NCI-H1092 (cell line): ENCODE data around the gene SPATA12.

ENCODE experiments used
- DNase-seq: peaks from one replicate; lab custom pipeline; 2025; lab: John Stamatoyannopoulos, UW

SPATA12 gene, protein sequence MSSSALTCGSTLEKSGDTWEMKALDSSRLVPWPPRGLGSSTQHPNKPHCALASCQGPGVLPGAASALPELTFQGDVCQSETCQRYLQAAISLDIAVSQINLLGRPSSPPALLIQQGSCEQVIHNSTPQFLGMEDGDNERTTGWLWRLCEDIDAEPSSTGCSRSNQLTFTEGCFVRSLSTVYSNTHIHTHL

DNA sequence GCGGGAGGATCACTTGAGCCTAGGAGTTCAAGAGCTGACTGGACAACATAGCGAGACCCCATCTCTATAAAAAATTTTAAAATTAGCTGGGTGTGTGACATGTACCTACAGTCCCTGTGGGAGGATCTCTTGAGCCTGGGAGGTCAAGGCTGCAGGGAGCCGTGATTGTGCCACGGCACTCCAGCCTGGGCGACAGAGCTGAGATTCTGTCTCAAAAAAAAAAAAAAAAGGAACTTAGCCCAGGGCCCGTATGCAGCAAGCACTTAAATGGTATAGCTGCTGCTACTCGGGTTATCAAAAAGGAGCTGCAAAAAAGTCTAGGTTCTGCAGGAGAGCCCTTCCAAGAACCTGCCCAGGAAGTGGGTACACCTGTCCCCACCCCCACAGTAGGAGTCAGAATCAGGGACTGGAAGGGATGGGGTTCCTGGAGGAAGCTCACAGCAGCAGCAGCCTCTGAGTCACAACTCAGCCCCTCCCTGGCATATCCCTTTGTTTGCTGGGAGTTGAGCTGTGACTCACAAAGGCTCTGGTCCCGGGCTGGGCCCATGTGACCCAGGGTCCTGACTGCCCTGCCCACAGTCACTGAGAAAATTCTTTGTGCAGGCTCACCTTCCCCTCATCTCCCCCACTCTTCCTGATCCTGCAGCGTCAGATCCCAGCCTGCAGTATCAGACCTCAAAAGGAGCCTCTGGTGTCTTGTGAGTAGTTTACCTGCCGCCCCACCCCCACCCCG, at the start of gene SPATA12:
Gene SPATA12, plus strand, starts transcription at position 576 of the 733 bp plus-strand sequence. CDS start 13,031 bp downstream, outside the sequence.
- no peak for DNase-seq

DNA sequence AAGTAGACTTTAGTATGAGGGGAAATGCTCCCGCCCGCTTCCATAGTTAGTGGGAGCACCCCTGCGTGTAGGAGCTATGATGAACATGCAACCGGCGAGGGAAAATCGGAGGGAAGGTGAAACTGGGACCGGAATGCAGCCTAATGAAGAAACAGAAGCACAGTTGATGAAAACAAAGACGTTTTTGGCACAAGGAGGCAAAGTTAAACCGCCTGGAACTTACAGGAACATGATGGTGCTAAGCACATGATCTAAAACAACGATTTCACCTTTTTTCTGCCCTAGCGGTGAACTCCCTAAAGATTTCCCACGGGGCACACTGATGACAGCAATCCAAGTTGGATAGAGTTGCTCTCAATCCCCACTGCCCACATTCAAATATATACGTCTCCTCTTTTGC, 49.4 kb upstream of the SPATA12 start:
- no peak for DNase-seq

GRCh38 chr3:57012847-57013246, 47.6 kb upstream of the SPATA12 start:
- DNase-seq: no peak

DNA sequence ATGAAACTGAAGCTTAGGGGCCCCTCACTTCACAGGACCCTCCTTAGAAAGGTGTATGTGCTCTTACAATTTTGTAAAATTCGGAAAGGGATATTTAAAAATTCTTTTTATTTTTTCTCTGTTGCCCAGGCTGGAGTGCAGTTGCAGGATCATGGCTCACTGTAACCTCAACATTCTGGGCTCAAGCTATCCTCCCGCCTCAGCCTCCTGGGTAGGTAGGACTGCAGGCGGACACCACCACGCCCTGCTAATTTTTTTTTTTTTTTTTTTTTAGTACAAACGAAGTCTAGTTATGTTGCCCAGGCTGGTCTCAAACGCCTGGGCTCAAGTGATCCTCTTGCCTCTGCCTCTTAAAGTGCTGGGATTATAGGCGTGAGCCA, 45.1 kb upstream of the SPATA12 start:
- no peak for DNase-seq

DNA sequence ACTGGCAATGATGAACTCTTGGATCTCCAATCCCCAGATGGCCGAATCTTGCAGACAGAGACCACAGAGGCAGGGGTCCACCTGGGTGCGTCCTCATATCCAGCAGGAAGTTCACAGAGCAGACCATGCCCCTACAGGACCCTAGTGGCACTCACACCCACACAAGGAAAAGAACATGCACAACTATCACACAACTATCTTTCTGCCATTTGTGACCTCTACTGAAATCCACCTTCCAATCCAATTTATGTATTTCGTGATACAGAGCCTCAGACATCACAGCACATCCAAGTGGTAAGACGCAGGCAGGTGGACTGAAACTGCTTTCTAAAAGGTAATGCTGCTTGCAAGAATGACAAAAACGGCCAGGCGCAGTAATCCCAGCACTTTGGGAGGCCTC, 44.6 kb upstream of the SPATA12 start:
- DNase-seq: no peak

- no peak for DNase-seq
Measured at GRCh38 chr3:57017459-57017845, 43.0 kb upstream of the SPATA12 start.

DNA sequence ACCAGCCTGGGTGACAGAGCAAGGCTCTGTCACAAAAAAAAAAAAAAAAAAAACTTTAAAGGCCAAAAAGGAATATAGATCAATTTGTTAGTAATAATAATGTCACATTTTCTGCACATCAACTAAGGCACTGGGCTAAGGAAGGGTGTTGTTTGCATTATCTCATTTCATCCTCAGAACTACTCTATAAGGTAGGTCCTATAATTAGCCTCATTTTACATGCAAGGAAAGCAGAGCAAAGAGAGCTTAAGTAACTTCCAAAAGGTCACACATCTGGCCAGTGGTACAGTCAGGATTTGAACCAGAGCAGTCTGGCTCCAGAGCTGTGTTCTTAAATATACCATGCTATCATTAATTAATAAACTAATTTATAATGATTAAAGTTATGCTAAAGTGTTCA, 42.2 kb upstream of the SPATA12 start:
- no peak for DNase-seq

DNA sequence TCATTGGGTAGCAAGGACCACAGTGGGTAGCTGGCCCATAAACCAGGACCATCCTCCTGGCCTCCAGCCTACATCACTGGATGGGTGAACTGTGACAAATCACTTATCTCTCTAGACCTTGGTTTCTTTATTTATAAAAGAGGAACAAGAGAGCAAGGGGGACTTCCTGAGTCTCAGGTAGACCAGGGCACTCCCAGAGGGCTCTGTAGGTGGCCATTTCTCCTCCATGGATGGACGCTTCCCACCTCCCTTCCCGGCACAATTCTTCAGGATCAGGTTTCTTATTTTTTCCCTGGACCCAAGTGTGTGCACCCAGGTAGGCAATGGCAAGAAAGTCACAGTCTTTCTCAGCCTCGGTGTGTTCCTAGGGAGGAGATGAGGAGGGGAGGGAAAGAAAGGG, 41.4 kb upstream of the SPATA12 start:
- no peak for DNase-seq

GRCh38 chr3:57025237-57025636, 35.2 kb upstream of the SPATA12 start:
- no peak for DNase-seq

GRCh38 chr3:57026944-57027343, 33.5 kb upstream of the SPATA12 start:
- no peak for DNase-seq

DNA sequence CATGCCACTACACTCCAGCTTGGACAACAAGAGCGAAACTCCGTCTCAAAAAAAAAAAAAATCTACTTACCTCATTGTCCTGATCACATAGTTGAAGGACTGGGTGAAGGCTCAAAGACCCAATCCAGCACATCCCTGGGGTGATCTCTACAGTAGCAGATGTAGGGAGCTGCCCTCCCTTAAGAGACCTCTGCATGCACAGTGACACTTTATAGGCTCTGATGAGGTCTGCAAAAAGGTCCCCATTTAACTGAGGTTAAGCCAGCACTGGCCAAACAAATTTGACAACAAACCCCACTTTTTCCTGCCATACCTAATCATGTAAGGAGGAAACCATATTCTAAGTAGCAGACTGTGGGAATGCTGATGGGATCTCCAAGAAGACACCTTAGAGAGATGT, 31.1 kb upstream of the SPATA12 start:
- DNase-seq: no peak

- no peak for DNase-seq
Measured at GRCh38 chr3:57029924-57030323, 30.5 kb upstream of the SPATA12 start.

GRCh38 chr3:57030721-57031120, 29.7 kb upstream of the SPATA12 start:
- no peak for DNase-seq

- DNase-seq: no peak
Measured at GRCh38 chr3:57031631-57032541, 28.6 kb upstream of the SPATA12 start.

- DNase-seq: no peak
Measured at GRCh38 chr3:57036952-57037351, 23.5 kb upstream of the SPATA12 start.

DNA sequence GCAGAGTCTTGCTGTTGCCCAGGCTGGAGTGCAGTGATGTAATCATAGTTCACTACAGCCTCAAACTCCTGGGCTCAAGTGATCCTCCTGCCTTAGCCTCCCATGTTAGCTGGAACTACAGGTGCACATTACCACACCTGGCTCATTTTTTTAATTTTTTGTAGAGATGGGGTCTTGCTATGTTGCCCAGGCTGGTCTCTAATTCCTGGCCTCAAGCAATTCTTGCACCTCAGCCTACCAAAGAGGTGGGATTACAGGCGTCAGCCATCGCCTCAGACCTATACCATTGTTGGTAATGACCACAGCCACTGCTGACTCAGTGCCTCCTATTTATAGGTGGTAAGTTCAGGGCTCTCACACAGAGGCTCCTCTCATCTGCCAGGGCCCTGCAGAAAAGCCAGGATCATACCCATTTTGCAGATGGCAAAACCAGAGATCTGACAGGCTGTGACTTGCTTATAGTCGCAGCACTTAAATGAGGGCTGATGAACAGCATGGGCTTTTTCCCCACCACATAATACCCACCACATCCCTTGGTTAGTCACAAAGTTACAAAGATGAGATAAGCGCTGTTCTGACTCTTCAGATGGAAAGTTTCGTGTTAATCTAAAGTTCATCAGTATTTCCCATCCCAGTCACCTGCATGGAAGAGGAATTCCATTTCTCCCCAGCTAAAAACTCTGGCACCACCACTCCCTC, 21.8 kb upstream of the SPATA12 start:
- no peak for DNase-seq

GRCh38 chr3:57041674-57042073, 18.8 kb upstream of the SPATA12 start:
- no peak for DNase-seq

- DNase-seq: no peak
Measured at GRCh38 chr3:57043518-57043917, 16.9 kb upstream of the SPATA12 start.

- DNase-seq: no peak
Measured at GRCh38 chr3:57046101-57046765, 14.2 kb upstream of the SPATA12 start.

- peak; percentile 48 for DNase-seq
Measured at GRCh38 chr3:57048052-57048671, 12.3 kb upstream of the SPATA12 start.

- DNase-seq: no peak
Measured at GRCh38 chr3:57048728-57049127, 11.7 kb upstream of the SPATA12 start.
